ENCODE results near the gene PGBD5.

The PGBD5 gene

DNA sequence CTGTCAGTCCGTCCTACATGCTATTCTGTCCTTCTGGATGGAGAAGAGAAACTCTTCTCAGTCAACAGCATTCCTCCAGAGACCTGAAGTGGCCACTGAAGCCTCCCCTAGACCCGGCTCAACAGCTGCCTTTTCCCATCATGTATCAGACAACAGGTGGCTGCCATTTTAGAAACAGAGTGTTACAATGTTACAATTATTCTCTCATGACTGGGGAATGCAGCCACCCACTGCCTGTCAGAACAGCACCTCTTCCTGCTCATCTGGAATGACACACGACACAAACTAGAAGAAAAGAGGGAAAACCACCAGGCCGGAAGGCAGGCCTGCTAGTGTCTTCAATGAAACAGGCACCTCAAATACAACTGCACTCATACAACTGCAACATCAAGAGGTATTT lies 105.3 kb downstream of the PGBD5 start:
- DNase-seq: no peak

DNA sequence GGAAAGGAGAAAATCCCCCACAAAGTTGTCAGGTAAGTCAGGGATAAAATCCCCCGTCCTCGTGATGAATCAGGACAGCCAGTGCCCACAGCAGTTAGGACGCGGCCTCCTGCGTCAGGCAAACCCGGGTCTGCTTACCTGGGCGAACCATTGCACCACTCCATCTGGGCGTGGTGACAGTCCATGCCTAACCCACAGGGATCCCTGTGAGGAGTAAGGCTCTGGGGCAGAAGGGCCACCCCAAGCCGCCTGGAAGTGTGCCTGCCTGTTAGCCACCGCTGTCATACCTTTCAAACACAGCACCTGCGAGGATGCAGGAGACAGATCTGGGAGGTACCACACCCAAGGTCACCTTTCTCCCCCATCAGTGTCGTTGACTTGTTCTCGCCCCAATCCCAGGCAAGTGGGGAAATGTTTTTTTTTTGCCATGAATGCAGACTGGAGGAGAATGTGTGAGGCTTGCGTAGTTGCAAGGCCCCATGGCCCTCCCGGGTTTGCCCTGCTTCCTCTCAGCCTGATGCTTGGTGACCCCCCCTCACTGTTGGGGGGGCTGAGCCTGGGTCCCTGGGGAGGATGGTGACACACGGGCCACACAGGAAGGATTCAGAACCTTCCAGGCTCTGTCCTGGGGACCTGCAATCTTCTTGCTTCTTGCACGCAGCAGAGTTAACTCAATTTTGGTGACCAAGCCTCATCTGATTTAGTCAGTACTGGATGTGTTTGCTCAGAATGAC lies 107.0 kb downstream of the PGBD5 start:
- no peak for DNase-seq

DNA sequence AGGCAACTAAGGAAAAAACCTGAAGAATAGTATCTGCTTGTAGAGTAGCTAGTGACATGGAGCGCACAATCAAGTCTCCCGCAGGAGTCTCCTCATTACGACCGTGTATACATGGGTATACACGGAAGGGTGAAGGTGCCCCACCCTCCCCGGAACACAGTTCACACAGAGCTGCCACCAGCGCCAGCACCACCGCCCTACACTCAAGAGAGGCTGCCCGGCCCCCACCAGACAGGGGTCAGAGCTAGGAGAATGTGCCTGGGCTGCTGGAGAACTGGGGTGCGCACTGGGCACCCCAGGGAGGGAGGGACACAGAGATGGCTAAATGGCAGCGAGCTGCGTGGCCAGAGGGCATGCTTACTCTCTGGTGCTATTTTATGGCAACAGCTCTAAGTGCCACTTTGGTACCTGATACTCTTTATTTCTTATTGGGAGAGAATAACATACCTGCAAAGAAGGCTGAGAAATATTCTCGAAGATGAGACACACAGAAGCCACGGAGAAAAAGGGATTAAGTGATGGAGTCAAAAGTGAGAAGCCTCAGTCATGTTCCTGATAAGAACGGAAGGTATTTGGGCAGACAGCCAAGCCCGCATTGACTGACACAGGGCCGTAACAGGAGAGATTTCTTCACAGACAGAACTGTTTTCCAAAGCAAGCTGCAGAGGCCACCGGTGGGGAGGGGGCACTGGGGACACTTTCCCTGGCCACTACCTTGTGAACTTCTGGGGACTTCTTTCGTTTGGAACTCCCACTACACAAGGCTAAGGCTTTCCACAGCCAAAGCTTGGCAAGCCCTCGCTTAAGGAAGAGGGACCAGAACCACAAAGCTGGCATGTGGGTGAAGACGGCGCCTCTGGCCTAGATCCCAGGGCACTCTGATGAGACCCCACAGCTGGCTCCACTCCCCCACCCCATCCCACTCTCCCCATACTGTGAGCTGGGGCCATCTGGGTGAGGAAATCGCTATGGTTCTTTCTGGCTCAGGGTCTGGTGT lies 108.0 kb downstream of the PGBD5 start:
- no peak for DNase-seq

DNA sequence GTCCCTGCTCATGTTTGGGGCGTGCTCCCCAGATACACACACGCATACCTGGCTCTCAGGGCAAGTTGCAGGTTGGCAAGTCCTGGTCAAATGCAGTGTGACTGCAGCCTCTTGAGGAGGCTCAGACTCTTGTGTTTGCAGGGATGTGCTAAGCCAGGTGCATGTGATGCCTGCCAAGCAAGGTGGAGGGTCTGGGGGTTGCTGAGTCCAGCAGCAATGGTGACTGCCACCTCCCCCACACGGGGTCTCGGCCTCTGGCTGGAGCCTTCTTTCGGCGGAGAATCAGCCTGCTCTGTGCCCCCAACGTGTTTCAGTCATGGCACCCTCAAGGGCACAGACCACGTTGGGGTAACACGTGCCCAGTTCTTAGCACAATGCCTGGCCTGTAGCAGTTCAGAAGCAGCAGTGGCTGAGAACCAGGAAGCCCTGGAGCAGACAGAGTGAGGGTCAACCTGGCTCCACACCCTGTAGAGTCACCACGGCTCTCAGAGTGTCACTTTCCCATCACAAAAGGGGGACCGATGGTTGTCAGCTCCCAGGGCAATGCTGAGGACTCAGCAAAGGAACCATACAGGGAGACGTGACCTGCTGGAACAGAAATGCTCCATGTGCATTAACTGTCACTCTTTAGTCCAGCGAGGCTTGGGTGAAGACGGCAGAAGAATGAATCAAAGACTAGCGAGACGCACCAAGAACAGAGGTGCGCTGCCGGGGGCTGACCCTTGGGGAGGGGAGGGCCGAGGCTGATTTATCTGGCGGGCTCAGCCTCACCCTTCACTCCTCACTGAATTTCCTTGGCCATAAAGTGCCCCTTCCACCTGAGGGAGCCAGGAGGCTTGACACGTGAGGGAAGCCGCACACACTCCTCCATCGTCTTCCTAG lies 109.0 kb downstream of the PGBD5 start:
- no peak for DNase-seq

DNA sequence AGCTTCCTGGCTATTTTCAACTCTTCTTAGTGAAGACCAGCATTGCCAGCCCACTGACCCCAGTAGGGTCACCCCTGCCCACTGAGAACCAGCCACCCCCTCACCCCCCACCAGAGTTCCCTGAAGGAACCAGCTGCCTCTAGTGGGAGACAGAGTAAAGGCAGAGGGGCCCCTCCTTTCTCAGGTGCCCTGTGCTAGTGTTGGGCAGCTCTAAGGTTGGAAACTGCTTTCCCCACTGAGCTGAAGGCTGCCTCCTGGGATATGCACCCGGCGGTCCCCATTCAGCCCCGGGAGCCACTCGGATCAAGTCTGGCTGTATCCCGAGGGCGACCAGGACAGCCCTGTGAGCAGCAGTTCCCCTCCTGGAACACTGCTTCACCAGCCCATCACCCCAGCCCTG lies 111.0 kb downstream of the PGBD5 start:
- no peak for DNase-seq

DNA sequence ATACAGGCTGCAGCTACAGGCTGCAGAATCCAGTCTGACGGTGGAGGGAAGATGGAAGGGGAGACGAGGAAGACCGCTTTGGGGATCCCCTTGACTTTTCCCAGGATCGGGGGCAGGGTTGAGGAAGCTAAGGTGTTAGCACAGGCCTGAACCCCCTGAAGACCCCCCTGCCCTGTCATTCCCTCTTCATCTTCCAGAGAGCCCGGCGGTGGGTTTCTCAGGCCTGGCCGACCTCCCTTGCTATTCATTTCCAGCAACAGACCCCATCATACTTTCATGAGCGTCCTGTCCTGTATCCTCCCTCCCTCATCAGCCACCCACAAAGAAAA lies 112.0 kb downstream of the PGBD5 start:
- no peak for DNase-seq

DNA sequence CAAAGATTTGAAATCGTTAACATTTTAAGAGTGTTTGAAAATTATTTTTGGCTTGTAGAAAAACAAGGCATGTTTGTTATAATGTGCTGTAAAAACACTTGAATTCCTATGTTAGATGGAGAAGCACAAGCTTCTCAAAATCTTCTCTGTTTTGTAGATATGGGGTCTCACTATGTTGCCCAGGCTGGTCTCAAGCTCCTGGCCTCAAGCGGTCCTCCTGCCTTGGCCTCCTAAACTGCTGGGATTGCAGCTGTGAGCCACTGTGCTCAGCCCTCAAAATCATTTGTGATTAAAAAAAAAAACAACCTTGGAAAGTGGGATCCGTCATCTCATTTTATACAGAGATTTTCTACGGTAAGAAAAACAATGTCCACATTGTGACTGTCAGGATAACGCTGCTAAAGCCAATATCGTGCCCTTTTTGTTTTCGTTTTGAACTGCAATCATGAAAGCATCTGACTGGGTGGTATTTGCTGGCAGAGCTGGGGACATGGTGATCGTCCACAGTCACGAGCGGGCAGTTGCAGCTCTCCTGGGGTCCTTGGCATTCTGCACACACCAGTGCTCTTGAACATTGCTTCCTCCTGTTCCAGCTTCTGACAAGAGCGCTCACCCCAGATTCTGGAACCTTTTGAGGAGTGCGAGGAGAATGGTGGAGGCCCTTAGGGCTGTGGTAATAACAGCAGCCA lies 112.5 kb downstream of the PGBD5 start:
- DNase-seq: no peak

DNA sequence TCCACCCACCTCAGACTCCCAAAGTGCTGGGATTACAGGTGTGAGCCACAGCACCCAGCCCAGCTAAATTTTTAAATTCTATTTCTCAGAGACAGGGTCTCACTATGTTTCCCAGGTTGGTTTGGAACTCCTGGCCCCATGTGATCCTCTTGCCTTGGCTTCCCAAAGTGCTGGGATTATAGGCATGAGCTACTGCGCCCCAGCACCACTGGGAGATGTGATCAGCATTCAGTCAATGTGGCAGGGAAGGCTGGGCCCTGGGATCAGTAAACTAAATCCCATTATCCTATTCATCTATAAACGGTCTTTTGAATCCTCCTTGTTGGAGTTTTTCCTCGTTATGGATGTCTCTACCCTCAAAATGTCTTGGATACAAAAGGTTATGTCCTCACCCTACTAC lies 113.5 kb downstream of the PGBD5 start:
- no peak for DNase-seq

- DNase-seq: no peak
Observed at GRCh38 chr1:230310381-230311163, 115.6 kb downstream of the PGBD5 start.

DNA sequence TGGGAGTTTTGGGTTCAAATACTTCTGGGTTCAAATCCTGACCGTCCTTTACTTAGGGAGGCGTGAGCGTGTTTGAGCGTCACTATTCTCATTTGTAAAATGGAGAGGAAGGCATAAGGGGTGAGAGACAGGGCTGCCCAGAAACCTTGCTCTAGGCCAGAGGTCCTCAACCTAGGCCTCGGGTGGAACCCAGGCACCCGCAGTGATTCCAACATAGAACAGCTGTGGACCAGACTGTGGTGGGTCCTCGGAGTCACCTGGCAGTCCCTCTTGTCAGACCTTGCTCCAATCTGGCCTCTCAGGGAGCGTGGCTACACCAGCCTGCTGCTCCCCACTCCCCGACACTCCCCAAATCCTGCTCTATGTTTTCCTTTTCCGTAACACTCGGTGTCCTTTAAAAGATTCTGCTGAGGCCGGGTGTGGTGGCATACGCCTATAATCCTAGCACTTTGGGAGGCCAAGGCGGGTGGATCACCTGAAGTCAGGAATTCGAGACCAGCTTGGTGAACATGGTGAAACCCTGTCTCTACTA lies 116.4 kb downstream of the PGBD5 start:
- DNase-seq: no peak

GRCh38 chr1:230308821-230309220 lies 117.3 kb downstream of the PGBD5 start:
- DNase-seq: no peak

GRCh38 chr1:230308039-230308438 lies 118.1 kb downstream of the PGBD5 start:
- DNase-seq: no peak

GRCh38 chr1:230307213-230307612 lies 118.9 kb downstream of the PGBD5 start:
- no peak for DNase-seq

DNA sequence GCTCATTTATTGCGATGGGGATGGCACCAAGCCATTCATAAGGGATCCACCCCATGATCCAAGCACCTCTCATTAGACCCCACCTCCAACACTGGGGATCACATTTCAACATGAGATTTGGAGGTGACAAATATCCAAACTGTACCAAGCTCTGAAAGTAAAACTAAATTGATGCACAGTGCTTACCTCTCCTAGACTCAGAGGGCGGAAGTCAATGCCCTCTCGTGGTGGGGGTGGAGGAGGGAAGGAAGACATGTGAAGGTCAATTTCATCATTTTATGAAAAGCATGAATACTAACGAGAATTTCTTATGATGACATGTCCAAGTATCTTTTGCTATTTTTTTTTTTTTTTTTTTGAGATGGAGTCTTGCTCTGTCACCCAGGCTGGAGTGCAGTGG lies 120.0 kb downstream of the PGBD5 start:
- DNase-seq: no peak

DNA sequence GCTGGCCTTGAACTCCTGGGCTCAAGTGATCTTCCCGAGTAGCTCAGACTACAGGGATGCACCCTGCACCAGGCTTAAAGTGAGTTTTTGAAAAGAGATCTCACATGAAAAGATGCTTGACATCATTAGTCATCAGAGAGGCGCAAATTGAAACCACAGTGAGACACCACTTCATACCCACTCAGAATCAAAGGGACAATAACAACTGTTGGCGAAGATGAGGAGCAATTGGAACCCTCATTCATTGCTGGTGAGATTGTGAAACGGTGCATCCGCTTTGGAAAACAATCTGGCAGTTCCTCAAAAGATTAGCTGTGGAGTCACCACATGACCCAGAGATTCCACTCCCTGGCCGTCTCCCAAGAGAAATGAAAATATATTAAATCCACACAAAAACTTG lies 122.3 kb downstream of the PGBD5 start:
- no peak for DNase-seq

DNA sequence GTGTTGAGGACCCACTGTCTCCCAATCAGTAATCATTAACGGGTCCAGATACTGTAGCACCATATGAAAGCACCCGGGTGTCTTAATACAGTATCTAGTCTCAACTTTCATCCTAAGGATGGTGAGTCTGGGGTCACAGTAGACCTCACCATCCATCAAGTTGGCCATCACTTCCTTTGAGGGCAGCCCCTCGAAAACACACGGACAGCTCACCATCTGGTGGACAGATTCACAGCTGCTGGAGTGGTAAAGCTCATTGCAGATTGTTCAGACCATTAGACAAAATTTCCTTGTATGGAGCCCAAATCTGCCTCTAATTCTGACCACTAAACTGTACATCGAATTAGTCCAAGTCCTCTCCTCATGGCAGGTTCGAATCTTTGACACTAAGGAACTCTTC lies 123.1 kb downstream of the PGBD5 start:
- DNase-seq: no peak

- DNase-seq: no peak
Observed at GRCh38 chr1:230301822-230302221, 124.3 kb downstream of the PGBD5 start.

DNA sequence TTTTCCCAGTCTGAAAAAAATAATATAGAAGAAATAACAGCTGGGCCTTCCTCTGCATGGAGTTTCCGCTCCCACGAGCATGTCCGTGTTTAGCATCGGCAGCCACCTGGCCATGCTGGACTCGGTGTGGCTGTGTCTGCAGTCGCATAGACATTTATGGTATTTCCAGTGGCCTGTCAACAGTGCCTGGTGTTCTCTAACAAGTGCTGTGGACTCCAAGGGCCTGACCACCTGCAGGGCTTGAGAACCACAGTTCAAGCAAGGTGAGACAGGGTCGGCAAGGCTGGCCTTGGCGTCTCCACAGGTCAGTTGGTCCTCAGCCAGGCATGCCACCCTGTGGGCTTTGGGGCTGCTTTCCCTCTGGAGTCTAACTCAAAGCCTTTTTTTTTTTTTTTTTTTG lies 124.8 kb downstream of the PGBD5 start:
- no peak for DNase-seq

GRCh38 chr1:230300322-230301301 lies 125.5 kb downstream of the PGBD5 start:
- no peak for DNase-seq

Measured in cortex of kidney (tissue), 1 donor.